MM.1S (cell line): ENCODE results near the gene HACL1.

Source experiments
- EZH2 ChIP-seq: fragments of 300-600 bp; sonication (generic); optimal IDR thresholded peaks from 2 replicates; pipeline ENCODE3; 2017; ENCODE audit warnings: low read depth, mild to moderate bottlenecking, antibody characterized with exemption, low read length, mixed read lengths
- EZH2phosphoT487 ChIP-seq: fragments of 300-600 bp; sonication (generic); IDR thresholded peaks from 2 replicates; pipeline ENCODE4 v1.6.1; 2018; ENCODE audit warnings: antibody characterized with exemption, low read length

- TF ChIP-seq EZH2phosphoT487 (no peak), EZH2 (no peak)
Measured at GRCh38 chr3:15576475-15576874, 24.9 kb downstream of the HACL1 start.
